ENCODE data around the gene GPANK1. TPM values are rescaled to one million over a fixed set of nuclear protein-coding genes. Genes with fewer than 3 reads are reported as not detected.
A peak's percentile ranks its signal among the peaks of the same experiment; 100 is the strongest.

The GPANK1 gene
- total and polyA plus RNA-seq, 9 of the 15 experiments (the other 6 are each of a cell fraction or from before 2014, with no cell fraction given): 32.2 to 111 (median 46.3) TPM

DNA sequence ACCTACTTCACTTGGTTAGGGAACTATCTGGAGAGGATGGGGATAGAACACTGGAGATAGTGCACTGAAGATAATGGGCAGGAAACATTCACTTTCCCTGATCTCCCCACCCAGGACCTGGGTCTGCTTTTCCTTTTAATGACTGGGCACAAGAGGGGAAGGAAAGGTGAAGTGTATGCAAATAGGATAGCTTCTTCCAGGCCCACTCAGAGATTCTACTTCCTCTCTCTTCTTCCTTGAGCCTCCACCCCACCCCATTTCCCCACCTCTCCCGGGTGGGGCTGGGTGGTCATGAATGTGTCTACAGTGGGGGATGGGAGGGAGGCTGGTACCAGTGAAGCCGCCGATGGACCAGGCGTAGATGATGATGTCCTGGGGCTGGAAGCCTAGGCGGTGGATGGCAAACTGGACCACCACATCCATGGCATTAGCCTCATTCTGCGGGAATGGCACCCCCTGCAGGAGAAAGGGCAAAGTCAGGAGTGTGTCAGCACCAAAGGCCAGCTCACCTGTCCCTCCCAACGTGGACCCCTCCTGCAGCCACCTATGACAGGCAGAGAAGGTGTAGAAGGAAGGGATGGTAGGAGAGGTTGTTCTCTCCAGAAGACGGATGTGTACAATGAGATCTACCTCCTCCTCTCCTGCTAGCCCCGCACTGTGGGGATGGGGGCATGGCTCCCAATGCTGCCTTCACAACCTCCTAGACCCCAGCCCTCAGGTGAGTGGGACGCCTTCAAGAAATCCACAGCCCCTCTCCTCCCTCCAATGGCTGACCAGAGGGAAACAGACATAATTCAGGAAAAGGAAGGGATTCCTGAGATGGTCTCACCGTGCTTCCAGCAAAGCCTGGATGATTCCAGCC, 24.7 kb upstream of the GPANK1 start (continued):
- TF ChIP-seq TSHZ1 (CRISPR knock-in tag; IDR thresholded peaks at IDR 0.05) (no peak), HIVEP1 (CRISPR knock-in tag; IDR thresholded peaks at IDR 0.05) (no peak), TCF15 (CRISPR knock-in tag; IDR thresholded peaks at IDR 0.05) (no peak), MYC (IDR thresholded peaks at IDR 0.05; ENCODE audit: low read depth, low read length) (no peak), MYC (CRISPR knock-in tag; IDR thresholded peaks at IDR 0.05; ENCODE audit: borderline replicate concordance, low read depth) (0 out of 2 replicates have a peak, but pooled peaks have one; percentile 15), FOXK1 (CRISPR knock-in tag; IDR thresholded peaks at IDR 0.05; ENCODE audit: borderline replicate concordance) (no peak), ZFP1 (CRISPR knock-in tag; IDR thresholded peaks at IDR 0.05) (no peak), ZNF584 (CRISPR knock-in tag; IDR thresholded peaks at IDR 0.05; ENCODE audit: low read depth) (no peak), PHF20 (IDR thresholded peaks at IDR 0.05; ENCODE audit: partially characterized antibody) (no peak), WHSC1 (IDR thresholded peaks at IDR 0.05; ENCODE audit: low read length) (no peak), STAT6 (CRISPR knock-in tag; IDR thresholded peaks at IDR 0.05) (peak; percentile 19), ZNF639 (CRISPR knock-in tag; conservative IDR thresholded peaks at IDR 0.05 in 1 of 2, IDR thresholded peaks at IDR 0.05 in 1 of 2) (0 out of 4 replicates have a peak, but pooled peaks of 1 of the 2 experiments have one; percentile 15), TAF7 (tag; IDR thresholded peaks at IDR 0.05) (no peak), DIDO1 (tag; IDR thresholded peaks at IDR 0.05; ENCODE audit: low read depth) (no peak), TRIM25 (IDR thresholded peaks at IDR 0.05; ENCODE audit: borderline replicate concordance) (no peak)
- TF ChIP-seq, protein P1, sequence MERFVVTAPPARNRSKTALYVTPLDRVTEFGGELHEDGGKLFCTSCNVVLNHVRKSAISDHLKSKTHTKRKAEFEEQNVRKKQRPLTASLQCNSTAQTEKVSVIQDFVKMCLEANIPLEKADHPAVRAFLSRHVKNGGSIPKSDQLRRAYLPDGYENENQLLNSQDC (CRISPR knock-in tag; IDR thresholded peaks at IDR 0.05): no peak
